Measurements from ENCODE around the gene RASGEF1B. TPM values are rescaled to one million over a fixed set of nuclear protein-coding genes. Genes with fewer than 3 reads are reported as not detected.

RASGEF1B gene
- polyA plus RNA-seq, 1 donor = 30.6 TPM

- no peak overlapping the region for H3K4me3 ChIP-seq (ENCODE audit: low read length)
- peaks cover 12% of the 10 kb centered on the region for H3K4me1 ChIP-seq (ENCODE audit: control insufficient read depth, insufficient read depth, low read length)
- H3K27ac ChIP-seq (ENCODE audit: low read length) = peak overlapping the region; percentile 48
- no CpG with 5 or more reads among the region's 2 CpGs for WGBS (ENCODE audit: insufficient coverage, low lambda C conversion rate)
- DNase-seq = peak in 1 of 2 donors; percentile 43
- no peaks in the 10 kb centered on the region for H3K9me3 ChIP-seq (ENCODE audit: control insufficient read depth, low read depth, low read length)
- no peaks in the 10 kb centered on the region for H3K36me3 ChIP-seq (ENCODE audit: control insufficient read depth, insufficient read depth, low read length)
- H3K27me3 ChIP-seq (ENCODE audit: control insufficient read depth, insufficient read depth, low read length) = no peaks in the 10 kb centered on the region
These were observed 67.4 kb downstream of the RASGEF1B start for GRCh38 chr4:81404294-81404693.

GRCh38 chr4:81399306-81400086 lies 72.2 kb downstream of the RASGEF1B start:
- H3K9me3 ChIP-seq (ENCODE audit: control insufficient read depth, low read depth, low read length) = no peaks in the 10 kb centered on the region
- H3K4me1 ChIP-seq (ENCODE audit: control insufficient read depth, insufficient read depth, low read length) = peaks cover 32% of the 10 kb centered on the region
- H3K27ac ChIP-seq (ENCODE audit: low read length) = no peak overlapping the region
- H3K36me3 ChIP-seq (ENCODE audit: control insufficient read depth, insufficient read depth, low read length) = no peaks in the 10 kb centered on the region
- 78% methylated on average over 3 of the region's 7 CpGs for WGBS (ENCODE audit: insufficient coverage, low lambda C conversion rate)
- H3K4me3 ChIP-seq (ENCODE audit: low read length) = no peak overlapping the region
- H3K27me3 ChIP-seq (ENCODE audit: control insufficient read depth, insufficient read depth, low read length) = no peaks in the 10 kb centered on the region
- no peak for DNase-seq

GRCh38 chr4:81398379-81398778 lies 73.3 kb downstream of the RASGEF1B start:
- WGBS (ENCODE audit: insufficient coverage, low lambda C conversion rate) = no CpG with 5 or more reads among the region's 4 CpGs
- Histone ChIP-seq H3K9me3 (ENCODE audit: control insufficient read depth, low read depth, low read length) (no peaks in the 10 kb centered on the region), H3K4me3 (ENCODE audit: low read length) (no peak overlapping the region), H3K36me3 (ENCODE audit: control insufficient read depth, insufficient read depth, low read length) (no peaks in the 10 kb centered on the region), H3K27ac (ENCODE audit: low read length) (peak overlapping the region; percentile 51), H3K4me1 (ENCODE audit: control insufficient read depth, insufficient read depth, low read length) (peaks cover 28% of the 10 kb centered on the region), H3K27me3 (ENCODE audit: control insufficient read depth, insufficient read depth, low read length) (no peaks in the 10 kb centered on the region)
- no peak for DNase-seq

GRCh38 chr4:81397635-81398034 lies 74.1 kb downstream of the RASGEF1B start:
- H3K4me3 ChIP-seq (ENCODE audit: low read length) = no peak overlapping the region
- DNase-seq = no peak
- WGBS (ENCODE audit: insufficient coverage, low lambda C conversion rate) = 100% methylated on average over 1 of the region's 3 CpGs

GRCh38 chr4:81395239-81395638 lies 76.5 kb downstream of the RASGEF1B start:
- WGBS (ENCODE audit: insufficient coverage, low lambda C conversion rate) = no CpG with 5 or more reads among the region's 3 CpGs
- Histone ChIP-seq H3K9me3 (ENCODE audit: control insufficient read depth, low read depth, low read length) (no peaks in the 10 kb centered on the region), H3K36me3 (ENCODE audit: control insufficient read depth, insufficient read depth, low read length) (no peaks in the 10 kb centered on the region), H3K4me1 (ENCODE audit: control insufficient read depth, insufficient read depth, low read length) (peaks cover 28% of the 10 kb centered on the region), H3K4me3 (ENCODE audit: low read length) (no peak overlapping the region), H3K27ac (ENCODE audit: low read length) (no peak overlapping the region), H3K27me3 (ENCODE audit: control insufficient read depth, insufficient read depth, low read length) (no peaks in the 10 kb centered on the region)
- no peak for DNase-seq

More at GRCh38 chr4:81397635-81398034, 74.1 kb downstream of the RASGEF1B start:
- Histone ChIP-seq H3K9me3 (ENCODE audit: control insufficient read depth, low read depth, low read length) (no peaks in the 10 kb centered on the region), H3K36me3 (ENCODE audit: control insufficient read depth, insufficient read depth, low read length) (no peaks in the 10 kb centered on the region), H3K4me1 (ENCODE audit: control insufficient read depth, insufficient read depth, low read length) (peaks cover 28% of the 10 kb centered on the region), H3K27me3 (ENCODE audit: control insufficient read depth, insufficient read depth, low read length) (no peaks in the 10 kb centered on the region), H3K27ac (ENCODE audit: low read length) (peak overlapping the region; percentile 51)

GRCh38 chr4:81392164-81392563 lies 79.5 kb downstream of the RASGEF1B start:
- no peak overlapping the region for H3K4me3 ChIP-seq (ENCODE audit: low read length)
- WGBS (ENCODE audit: insufficient coverage, low lambda C conversion rate) = no CpG with 5 or more reads among the region's 3 CpGs
- no peaks in the 10 kb centered on the region for H3K36me3 ChIP-seq (ENCODE audit: control insufficient read depth, insufficient read depth, low read length)
- no peaks in the 10 kb centered on the region for H3K9me3 ChIP-seq (ENCODE audit: control insufficient read depth, low read depth, low read length)
- no peak for DNase-seq
- H3K27ac ChIP-seq (ENCODE audit: low read length) = no peak overlapping the region
- peaks cover 18% of the 10 kb centered on the region for H3K4me1 ChIP-seq (ENCODE audit: control insufficient read depth, insufficient read depth, low read length)
- H3K27me3 ChIP-seq (ENCODE audit: control insufficient read depth, insufficient read depth, low read length) = no peaks in the 10 kb centered on the region

GRCh38 chr4:81389720-81390119 lies 82.0 kb downstream of the RASGEF1B start:
- no peaks in the 10 kb centered on the region for H3K27me3 ChIP-seq (ENCODE audit: control insufficient read depth, insufficient read depth, low read length)
- no peaks in the 10 kb centered on the region for H3K9me3 ChIP-seq (ENCODE audit: control insufficient read depth, low read depth, low read length)
- no peaks in the 10 kb centered on the region for H3K36me3 ChIP-seq (ENCODE audit: control insufficient read depth, insufficient read depth, low read length)
- no peak overlapping the region for H3K4me3 ChIP-seq (ENCODE audit: low read length)
- H3K27ac ChIP-seq (ENCODE audit: low read length) = no peak overlapping the region
- no peak for DNase-seq
- no peaks in the 10 kb centered on the region for H3K4me1 ChIP-seq (ENCODE audit: control insufficient read depth, insufficient read depth, low read length)
- no CpG with 5 or more reads among the region's 2 CpGs for whole genome bisulfite sequencing (ENCODE audit: insufficient coverage, low lambda C conversion rate)

GRCh38 chr4:81380437-81380836 lies 91.3 kb downstream of the RASGEF1B start:
- Histone ChIP-seq H3K9me3 (ENCODE audit: control insufficient read depth, low read depth, low read length) (peaks cover 3% of the 10 kb centered on the region), H3K4me3 (ENCODE audit: low read length) (no peak overlapping the region), H3K27ac (ENCODE audit: low read length) (peak overlapping the region; percentile 79), H3K4me1 (ENCODE audit: control insufficient read depth, insufficient read depth, low read length) (peaks cover 33% of the 10 kb centered on the region), H3K27me3 (ENCODE audit: control insufficient read depth, insufficient read depth, low read length) (no peaks in the 10 kb centered on the region), H3K36me3 (ENCODE audit: control insufficient read depth, insufficient read depth, low read length) (no peaks in the 10 kb centered on the region)
- peak; percentile 56 to 84 for DNase-seq
- no CpG with 5 or more reads among the region's 2 CpGs for WGBS (ENCODE audit: insufficient coverage, low lambda C conversion rate)

- H3K4me3 ChIP-seq (ENCODE audit: low read length) = no peak overlapping the region
- peak; percentile 23 to 68 for DNase-seq
- H3K36me3 ChIP-seq (ENCODE audit: control insufficient read depth, insufficient read depth, low read length) = no peaks in the 10 kb centered on the region
- peaks cover 33% of the 10 kb centered on the region for H3K4me1 ChIP-seq (ENCODE audit: control insufficient read depth, insufficient read depth, low read length)
- peaks cover 3% of the 10 kb centered on the region for H3K9me3 ChIP-seq (ENCODE audit: control insufficient read depth, low read depth, low read length)
- H3K27me3 ChIP-seq (ENCODE audit: control insufficient read depth, insufficient read depth, low read length) = no peaks in the 10 kb centered on the region
- peak overlapping the region; percentile 79 for H3K27ac ChIP-seq (ENCODE audit: low read length)
- no CpG with 5 or more reads among the region's 1 CpG for WGBS (ENCODE audit: insufficient coverage, low lambda C conversion rate)
These were observed 93.3 kb downstream of the RASGEF1B start for GRCh38 chr4:81378386-81378785.

- no CpG with 5 or more reads among the region's 1 CpG for WGBS (ENCODE audit: insufficient coverage, low lambda C conversion rate)
- H3K27ac ChIP-seq (ENCODE audit: low read length) = peak overlapping the region; percentile 25
- H3K4me1 ChIP-seq (ENCODE audit: control insufficient read depth, insufficient read depth, low read length) = peaks cover 33% of the 10 kb centered on the region
- no peaks in the 10 kb centered on the region for H3K36me3 ChIP-seq (ENCODE audit: control insufficient read depth, insufficient read depth, low read length)
- H3K9me3 ChIP-seq (ENCODE audit: control insufficient read depth, low read depth, low read length) = no peaks in the 10 kb centered on the region
- H3K27me3 ChIP-seq (ENCODE audit: control insufficient read depth, insufficient read depth, low read length) = no peaks in the 10 kb centered on the region
- no peak for DNase-seq
- no peak overlapping the region for H3K4me3 ChIP-seq (ENCODE audit: low read length)
These were observed 94.5 kb downstream of the RASGEF1B start for GRCh38 chr4:81377191-81377590.

GRCh38 chr4:81376720-81377119 lies 95.0 kb downstream of the RASGEF1B start:
- peak in 1 of 2 donors; percentile 42 for DNase-seq
- WGBS (ENCODE audit: insufficient coverage, low lambda C conversion rate) = no CpG with 5 or more reads among the region's 2 CpGs
- peak overlapping the region; percentile 25 for H3K27ac ChIP-seq (ENCODE audit: low read length)
- no peaks in the 10 kb centered on the region for H3K36me3 ChIP-seq (ENCODE audit: control insufficient read depth, insufficient read depth, low read length)
- peaks cover 33% of the 10 kb centered on the region for H3K4me1 ChIP-seq (ENCODE audit: control insufficient read depth, insufficient read depth, low read length)
- H3K9me3 ChIP-seq (ENCODE audit: control insufficient read depth, low read depth, low read length) = no peaks in the 10 kb centered on the region
- H3K4me3 ChIP-seq (ENCODE audit: low read length) = no peak overlapping the region
- H3K27me3 ChIP-seq (ENCODE audit: control insufficient read depth, insufficient read depth, low read length) = no peaks in the 10 kb centered on the region
